NCI-H345 treated with DMSO at 0.1 percent for 48 hours (cell line): ENCODE measurements around the gene GPC5.
A peak's percentile ranks its signal among the peaks of the same experiment; 100 is the strongest.

Source experiments
- DNase-seq: peaks from one replicate; lab custom pipeline; 2025; ENCODE audit not compliant: unreplicated experiment; lab: John Stamatoyannopoulos, UW

Gene GPC5

GRCh38 chr13:91450913-91451312, 52.5 kb downstream of the GPC5 start:
- DNase-seq = no peak

DNA sequence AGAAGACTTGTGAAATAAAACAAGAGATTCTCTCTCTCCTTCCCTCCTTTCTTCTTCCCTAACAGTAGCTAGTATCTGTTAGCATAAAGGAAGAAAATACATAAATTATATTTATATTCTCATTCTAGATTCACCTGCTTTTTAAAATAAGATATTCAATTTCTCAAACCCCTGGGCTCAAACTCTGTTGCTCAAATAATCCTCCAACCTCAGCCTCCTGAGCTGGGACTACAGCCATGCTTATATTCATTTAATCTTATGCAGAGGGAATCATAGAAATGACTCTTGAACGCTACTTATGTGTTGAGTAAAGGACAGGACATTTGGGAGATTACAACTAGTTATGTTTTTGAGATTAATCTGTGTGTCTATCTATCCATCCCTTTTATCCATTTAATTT, 56.2 kb downstream of the GPC5 start:
- no peak for DNase-seq

- no peak for DNase-seq
Observed at GRCh38 chr13:91456837-91457236, 58.4 kb downstream of the GPC5 start.

- no peak for DNase-seq
Observed at GRCh38 chr13:91459485-91459884, 61.1 kb downstream of the GPC5 start.

DNA sequence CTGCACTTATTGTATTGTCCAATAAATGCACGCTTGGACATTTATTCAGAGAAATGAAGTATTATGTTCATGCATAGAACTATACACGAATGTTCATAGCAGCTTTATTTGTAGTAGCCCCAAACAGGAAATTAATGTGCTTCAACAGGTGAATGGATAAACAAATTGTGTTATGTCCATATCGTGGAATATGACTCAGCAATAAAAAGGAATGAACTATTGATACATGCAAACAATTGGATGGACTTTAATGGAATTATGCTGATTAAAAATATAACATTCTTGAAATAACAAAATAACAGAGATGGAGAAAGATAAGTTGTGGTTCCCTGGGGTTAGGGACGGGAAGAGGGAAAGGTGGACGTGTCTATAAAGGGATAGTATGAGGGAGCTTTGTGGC, 65.9 kb downstream of the GPC5 start:
- no peak for DNase-seq

DNA sequence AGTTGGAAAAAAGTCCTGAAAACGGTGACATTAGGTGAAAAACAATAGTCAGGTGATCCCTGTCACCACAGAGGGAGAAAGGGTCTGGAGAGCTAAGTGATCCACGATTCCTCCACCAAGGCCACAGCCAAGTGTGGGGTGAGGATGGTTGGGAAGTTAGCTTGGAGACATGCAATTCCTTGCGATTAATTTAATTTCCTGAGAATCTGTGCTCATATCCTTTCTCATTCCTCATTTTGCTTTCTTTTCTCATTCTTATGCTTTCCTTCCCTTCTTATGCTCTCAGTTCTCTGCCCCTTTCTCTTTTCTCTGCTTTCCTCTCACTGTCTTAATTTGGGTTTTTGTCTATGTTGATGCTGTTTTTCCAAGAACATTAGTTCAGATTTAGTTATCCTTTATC, 68.8 kb downstream of the GPC5 start:
- DNase-seq = no peak

- DNase-seq = no peak
Observed at GRCh38 chr13:91468301-91468700, 69.9 kb downstream of the GPC5 start.

- DNase-seq = no peak
Observed at GRCh38 chr13:91470084-91470621, 71.7 kb downstream of the GPC5 start.

- DNase-seq = no peak
Observed at GRCh38 chr13:91470681-91471080, 72.3 kb downstream of the GPC5 start.

DNA sequence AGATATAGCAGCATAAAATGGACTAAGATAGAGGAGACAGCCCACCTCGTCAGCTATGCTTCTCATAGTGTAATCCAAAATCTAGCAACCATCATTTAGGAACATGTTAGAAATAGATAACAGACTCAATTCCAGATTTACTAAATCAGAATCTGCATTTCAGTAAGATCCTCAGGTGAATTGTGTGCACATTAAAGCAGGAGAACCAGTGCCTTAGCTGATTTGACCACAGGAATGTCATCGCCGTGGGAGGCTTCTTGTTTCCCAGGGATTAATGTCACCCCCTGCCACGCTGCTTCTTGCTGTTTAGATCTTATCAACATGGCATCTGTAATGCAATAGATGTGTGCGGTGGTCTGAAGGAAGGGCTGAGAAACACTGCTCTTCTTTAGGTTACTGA, 84.0 kb downstream of the GPC5 start:
- DNase-seq = no peak

DNA sequence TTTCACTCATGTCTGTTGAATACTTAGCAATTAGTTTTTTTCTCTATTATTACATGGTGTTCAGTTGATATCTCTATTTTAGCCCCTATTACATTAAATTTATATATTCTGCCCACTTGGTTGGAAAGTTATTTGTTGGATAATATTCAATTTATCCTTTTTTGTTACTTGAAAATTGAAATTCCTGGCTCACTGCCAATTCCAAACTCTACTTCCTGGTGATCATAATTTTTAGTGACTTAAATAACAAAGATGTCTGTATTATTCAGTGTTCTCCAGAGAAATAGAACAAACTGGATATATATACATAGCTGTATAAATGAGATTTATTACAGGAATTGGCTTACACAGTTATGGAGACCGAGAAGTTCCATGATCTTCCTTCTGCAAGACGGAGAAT, 93.6 kb downstream of the GPC5 start:
- DNase-seq = no peak

DNA sequence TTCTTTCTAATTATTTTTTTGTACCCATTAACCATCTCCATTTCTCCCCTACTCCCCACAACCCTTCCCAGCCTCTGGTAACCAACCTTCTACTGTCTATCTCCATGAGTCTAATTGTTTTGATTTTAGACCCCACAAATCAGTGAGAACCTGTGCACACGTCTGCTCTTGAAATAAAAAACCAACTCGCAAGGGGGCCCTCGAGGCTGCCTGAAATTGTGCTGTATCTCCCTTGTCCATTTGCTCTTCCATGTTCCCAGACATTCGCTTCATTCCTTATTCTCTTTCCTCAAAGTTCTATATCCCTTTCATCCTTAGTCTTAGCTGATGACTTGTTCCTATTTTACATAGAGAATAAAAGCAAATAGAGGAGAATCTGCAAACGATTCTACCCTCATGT, 95.0 kb downstream of the GPC5 start:
- no peak for DNase-seq

DNA sequence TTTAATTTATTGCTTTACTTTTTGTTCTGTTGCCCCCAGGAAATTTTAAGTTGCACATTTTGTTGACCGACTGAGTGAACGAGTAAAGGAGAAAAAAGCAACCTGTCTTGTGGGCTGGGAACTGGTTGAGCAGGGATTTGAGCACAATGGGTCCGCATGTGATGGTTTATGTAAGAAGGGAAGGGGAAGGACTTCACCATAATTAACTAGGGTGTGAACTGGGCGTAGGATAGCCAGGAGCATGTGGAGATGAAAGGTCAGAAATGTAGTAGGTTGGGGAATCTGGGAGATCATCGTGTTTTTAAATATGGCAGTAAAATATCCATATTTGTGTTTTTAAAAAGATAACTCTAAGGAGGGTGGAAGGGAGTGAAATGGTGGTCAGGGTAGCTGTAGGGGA, 99.9 kb downstream of the GPC5 start:
- no peak for DNase-seq

DNA sequence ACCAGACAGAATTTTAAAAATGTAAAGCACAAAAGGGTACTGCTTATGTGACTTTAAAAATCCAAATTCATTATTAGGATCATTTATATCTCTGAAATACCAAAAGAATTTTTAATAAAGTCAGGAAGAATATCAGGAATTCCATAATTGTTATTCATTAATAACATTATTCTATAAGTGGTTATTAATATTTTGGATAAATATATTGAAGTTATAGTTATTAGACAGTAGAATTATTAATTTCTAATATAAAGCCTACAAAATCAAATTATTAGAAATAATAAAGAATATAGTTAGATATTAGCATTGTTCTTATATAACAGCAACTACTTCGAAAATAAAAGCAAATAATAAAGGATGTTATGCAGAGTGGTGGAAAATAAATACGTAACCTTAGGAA, 105.8 kb downstream of the GPC5 start:
- DNase-seq = no peak

- no peak for DNase-seq
Observed at GRCh38 chr13:91506759-91507158, 108.3 kb downstream of the GPC5 start.

GRCh38 chr13:91510058-91510457, 111.6 kb downstream of the GPC5 start:
- DNase-seq = no peak

DNA sequence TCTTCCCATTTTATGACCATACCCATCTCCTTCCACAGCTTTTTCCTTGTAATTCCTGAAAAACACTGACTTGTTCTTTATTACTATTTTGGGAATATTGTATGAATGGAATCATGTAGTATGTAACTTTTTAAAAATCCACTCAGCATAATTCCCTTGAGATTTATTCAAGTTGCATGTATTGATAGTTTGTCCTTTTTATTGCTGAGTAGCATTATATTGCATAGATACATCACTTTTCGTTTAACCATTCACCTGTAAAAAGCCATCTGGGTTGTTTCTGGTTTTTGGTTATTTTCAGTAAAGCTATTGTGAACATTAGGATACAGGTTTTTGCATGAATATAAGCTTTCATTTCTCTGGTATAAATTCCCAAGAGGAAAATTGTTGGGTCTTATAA, 115.4 kb downstream of the GPC5 start:
- DNase-seq = no peak

GRCh38 chr13:91516799-91517198, 118.4 kb downstream of the GPC5 start:
- DNase-seq = no peak

GRCh38 chr13:91520952-91521351, 122.5 kb downstream of the GPC5 start:
- peak; percentile 95 for DNase-seq

GRCh38 chr13:91523116-91523515, 124.7 kb downstream of the GPC5 start:
- no peak for DNase-seq

- DNase-seq = no peak
Observed at GRCh38 chr13:91526543-91527033, 128.2 kb downstream of the GPC5 start.

DNA sequence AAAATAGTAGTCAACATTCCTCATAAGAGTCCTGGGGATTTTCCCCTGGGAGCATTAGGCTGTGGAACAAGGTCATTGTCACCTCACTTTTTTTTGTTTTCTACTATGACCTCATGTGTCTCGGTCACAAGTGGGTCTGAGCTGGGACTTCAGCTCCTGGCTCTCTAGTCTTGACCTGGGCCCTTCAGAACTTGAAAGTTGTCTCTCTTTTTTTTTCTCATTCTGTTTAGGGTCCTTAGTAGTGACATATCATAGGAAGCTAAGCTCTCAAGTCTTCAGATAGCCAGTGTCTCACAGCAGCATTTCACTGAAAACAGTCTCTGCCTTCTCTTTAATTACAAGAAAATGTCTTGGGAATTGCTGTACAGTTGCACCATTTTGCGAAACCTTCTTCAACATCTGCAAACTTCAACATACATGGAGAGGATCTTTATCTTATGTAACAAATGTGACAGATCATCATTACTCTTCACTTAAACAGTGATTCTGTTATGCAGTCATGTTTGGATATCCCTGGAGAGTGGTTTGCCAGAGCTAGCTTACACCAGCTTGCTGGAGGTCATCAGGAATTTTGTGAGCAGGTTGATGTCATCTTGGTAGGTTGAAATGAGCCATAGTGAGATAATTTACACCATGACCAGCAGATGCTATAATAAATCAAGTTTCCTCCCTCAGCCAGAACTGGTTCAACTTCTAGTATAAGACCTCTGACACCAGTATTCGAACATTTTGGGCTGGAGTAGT, 131.5 kb downstream of the GPC5 start:
- DNase-seq = no peak

DNA sequence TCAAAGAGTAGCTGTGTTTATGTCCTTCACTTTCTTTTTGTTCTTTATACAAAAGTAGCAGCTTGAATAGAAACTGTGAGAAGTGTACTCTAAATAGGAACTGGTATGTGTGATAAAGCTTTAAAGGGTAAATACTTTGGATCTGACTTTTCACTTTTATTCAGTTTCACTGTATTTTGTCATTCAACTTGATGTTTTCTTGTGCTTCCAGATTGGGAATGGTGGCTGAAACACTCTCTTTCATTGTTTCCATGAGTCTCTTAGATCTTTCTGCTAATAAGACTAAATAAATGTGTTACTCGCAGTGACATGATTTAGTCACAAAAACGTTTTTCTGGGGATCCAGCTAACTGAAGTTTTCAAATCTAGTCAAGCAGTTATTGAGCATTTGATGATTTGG, 133.2 kb downstream of the GPC5 start:
- no peak for DNase-seq
